Hematopoietic multipotent progenitor cell treated with erythropoietin and hydrocortisone succinate and interleukin-3 and kit ligand, for 17 days (in vitro differentiated cells): ENCODE results near the gene NOTCH1.

Source experiments
- DNase-seq: peaks from one replicate; pipeline ENCODE4 v3.0.0-alpha.2; 2015; ENCODE audit warnings: low spot score

The NOTCH1 gene

DNA sequence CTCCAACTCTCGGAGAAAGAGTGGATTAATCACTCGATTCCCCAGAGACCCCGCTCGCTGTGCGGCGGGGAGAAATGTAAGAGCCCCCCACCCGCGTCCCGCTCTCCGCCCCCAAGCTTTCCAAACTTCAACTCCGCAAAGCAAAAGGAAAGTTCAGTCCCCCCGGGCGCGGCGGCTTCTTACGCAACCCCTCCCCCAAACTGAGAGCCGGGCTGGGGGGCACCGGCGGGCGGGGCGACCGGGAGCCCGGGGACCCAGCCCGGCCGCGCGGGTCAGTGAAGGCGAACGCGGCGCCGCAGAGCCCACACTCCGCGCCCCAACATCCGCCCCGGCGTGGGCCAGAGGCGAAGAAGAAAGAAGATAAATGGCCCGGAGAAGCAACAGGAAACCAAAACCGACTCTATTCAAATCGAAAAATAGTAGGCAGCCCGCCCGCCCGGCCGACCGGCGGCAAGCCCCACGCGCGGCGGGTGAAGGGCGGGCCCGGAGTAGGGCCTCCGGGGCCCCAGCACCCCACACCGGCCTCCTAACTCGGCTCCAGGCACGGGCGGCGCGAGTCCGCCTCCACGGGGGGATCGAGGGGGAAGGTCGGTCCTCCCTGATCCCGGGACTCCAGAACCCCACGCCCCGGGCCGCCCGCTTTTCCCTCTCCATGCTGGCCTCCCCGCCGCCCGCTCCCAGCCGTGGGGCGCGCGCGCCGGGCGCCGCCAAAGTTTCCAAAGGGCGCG, 720 bp downstream of the NOTCH1 start:
- no peak for DNase-seq

DNA sequence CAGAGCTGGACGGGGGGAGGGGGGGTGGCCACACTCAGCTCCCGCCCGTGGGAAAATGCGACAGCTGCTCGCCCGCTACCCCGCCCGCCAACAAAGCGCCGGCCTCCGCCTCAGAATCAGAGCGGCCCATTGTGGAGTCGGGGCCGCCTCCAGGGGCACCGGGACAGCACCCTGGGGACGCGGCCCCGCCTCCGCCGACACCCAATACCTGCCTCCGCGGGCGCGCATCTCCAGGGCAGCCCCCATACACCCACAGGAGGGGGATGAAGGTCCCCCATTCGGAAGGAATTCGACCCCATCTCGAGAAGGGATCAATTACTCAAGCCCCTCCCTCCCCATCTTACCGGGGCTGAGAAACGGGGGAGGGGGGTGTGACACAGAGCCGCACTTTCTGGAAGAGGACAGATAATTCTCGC, 1.3 kb downstream of the NOTCH1 start:
- no peak for DNase-seq

DNA sequence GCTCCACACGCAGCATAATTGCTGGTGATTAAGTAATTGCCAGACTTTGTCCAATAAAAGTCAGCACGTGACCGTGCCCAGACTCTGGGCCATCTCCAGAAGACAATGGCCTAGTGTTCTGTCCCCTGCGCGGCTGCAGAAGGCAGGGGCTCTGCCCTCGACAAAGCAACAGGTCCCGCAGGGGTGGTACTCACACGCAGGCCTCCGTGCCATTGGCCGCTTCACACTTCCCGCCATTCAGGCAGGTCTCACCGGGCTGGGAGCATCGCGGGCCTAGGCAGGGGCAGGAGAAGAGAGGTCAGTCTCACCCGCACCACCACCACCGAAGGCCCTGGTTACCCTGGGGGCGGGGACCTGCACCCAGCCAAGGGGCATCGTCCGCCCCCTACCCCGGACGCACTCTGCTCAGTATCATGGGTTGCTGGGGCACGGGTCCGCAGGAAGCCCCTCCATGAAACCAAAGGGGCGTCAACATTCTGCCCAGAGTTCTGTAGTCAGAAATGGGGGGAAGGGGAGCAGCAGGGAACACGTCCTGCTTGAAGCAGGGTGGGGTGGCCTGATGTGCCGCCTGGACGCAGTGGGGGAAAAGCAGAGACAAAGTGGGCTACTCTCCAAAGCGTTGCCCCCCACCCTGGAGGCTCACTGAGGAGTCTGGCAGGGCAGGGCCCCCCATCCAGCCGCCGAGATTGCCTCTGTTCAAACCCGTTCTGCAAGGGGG, 1.9 kb downstream of the NOTCH1 start:
- DNase-seq: no peak

DNA sequence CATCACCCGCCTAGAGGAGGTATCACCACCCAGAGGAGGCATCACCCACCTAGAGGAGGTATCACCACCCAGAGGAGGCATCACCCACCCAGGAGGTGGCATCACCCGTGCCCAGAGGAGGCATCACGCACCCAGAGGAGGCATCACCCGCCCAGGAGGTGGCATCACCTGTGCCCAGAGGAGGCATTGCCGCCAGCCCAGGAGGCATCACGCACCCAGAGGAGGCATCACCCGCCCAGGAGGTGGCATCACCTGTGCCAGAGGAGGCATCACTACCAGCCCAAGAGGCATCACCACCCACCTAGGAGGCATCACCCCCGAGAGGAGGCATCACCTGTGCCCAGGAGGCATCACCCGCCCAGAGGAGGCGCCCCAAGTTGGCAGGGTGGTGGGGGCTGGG, 2.6 kb downstream of the NOTCH1 start:
- no peak for DNase-seq

DNA sequence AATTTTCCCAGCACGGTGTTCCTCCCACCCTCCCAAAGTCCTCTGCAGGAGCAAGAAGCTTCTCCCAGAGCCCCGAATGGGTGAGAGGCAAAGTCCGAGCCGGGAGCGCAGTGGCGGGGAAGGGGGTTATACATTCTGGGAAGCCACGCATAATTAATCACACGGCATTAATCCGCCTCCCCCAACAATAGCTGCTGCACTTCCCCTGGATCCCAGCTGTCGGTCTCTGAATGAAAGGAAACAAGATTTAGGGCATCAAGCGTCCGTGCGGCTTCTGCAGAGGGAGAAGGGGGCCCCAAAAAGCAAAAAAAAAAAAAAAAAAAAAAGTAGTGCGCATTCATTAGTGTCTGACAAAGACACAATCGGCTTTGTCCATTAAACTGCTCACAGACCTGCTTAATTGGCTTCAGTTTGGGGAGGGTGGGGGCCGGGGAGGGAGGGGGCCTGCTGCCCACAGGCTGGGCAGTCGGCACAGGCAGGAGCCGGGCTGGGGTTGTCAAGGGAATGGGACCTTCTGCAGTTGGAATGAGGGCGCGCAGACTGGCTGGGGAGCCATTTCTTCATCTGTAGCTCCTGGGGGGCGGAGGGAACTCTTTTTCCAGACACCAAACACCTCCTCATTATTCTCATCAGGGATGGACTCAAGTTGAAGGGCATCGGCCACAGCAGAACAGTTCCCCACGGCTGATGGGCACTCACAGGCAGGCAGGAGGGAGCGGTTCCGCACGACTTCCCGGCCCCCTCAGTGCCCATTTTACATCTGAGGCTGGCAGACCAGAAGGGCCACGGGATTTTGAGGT, 3.4 kb downstream of the NOTCH1 start:
- no peak for DNase-seq

DNA sequence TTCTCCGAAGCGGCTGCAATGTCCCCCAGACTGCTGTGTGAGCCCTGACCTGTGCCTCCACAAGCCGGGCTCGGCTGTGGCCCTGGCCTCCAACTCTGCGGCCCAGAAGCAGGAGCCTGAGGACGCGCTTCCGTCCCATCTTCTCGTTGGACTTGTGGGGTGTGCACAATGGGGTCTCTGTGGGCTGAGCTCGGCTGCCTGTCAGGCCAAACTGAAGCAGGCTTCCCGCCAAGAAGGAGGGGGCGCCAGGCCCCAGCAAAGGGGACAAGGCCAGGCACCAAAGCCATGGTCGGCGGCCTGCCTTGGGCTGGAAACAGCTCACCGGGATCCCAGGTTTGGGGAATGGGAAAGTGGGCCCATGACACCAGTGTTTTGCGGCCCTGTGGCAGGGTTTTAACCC, 4.1 kb downstream of the NOTCH1 start:
- no peak for DNase-seq

DNA sequence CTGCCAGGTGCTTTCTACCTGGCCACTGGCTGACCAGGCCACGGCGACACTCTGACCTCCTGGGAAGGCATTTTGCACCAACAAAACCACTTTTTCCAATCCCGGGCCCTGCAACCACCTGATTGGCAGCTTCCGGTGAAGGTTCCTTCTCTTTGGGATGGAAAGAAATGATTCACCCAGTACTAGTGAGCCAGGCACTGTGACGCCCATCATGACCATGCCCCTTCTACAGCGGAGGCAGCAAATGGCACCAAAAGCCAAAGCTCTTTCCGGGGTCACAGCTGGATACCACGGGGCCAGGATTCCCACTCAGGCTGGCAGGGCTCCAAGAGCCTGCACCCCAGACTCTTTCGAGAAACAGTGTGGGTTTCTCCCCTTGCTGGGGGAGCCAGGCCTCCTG, 4.7 kb downstream of the NOTCH1 start:
- no peak for DNase-seq

DNA sequence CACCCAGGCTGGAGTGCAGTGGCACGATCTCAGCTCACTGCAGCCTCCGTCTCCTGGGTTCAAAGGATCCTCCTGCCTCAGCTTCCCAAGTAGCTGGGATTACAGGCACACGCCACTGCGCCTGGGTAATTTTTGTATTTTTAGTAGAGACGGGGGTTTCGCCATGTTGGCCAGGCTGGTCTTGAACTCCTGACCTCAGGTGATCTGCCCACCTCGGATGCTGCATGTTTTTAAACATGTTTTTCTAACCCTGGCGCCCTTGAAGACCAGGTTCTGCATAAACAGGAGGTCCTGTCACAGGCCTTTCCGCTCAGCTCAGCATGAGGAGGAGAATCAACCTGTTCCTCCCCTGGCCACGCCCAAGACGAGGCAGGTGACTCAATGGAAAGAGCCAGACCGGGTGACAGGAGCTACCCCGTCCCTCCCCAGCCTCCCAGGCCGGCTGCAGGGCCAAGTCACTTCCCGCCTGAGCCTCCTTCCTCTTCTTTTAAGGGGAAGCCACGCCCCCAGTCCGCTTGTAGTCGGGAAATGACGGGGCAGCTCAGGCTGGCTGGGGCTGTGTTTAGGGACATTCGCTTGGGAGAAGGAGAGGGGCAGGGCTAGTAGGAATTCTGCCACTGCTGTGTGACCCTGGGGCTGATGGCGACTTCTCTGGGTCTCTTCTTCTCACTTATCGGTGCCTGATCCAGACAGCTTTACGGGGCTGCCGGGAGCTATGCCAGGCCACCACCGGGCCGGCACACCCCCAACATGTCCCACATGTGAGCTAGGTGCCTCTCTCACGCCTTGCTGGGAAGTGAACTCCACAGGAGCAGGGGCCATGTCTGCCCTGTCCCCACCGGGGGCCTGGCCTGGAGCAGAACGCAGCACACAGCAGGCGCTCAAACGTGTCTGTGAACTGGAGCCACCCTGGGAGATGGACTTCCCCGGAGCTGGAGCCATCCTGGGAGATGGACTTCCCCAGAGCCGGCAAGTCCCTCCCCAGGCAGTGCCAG, 6.1 kb downstream of the NOTCH1 start:
- DNase-seq: no peak

DNA sequence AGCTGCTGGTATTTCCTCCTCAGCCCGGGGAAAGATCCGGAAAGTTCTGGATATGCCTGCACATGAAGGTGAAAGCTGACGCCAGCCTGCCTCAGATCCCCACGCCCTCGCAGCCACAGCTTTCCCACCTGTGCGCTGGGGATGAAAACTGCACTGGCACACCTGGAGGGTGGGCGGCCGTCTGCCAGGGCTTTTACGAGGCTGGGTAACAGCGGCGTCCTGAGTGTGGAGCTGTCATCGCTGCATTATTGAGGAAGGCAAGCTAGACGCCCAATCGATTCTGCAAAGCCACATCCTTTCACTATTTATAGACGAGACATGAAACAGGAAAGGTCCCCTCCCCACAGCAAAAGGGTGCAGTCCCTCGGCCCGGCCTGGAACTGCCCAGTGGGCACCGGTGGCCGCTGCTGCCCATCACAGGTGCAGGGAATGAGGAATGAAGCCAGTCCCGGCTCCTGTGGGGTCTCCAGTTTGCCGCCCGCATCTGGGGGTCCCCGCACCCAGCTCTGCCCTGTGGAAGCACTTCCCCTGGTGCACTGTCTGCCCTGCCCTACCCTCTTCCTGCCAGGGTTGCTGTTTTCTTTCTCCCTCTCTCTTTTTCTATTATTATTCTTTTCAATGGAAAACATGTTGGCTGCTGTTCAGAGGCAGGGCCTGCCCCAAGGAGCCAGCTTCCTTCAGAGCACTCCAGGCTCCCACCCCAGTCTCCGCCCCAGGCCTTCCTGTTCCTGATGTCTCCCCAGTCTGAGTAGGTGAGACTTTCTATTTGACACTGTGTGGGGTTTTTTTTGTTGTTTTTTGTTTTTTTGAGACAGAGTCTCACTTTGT, 7.0 kb downstream of the NOTCH1 start:
- DNase-seq: no peak

DNA sequence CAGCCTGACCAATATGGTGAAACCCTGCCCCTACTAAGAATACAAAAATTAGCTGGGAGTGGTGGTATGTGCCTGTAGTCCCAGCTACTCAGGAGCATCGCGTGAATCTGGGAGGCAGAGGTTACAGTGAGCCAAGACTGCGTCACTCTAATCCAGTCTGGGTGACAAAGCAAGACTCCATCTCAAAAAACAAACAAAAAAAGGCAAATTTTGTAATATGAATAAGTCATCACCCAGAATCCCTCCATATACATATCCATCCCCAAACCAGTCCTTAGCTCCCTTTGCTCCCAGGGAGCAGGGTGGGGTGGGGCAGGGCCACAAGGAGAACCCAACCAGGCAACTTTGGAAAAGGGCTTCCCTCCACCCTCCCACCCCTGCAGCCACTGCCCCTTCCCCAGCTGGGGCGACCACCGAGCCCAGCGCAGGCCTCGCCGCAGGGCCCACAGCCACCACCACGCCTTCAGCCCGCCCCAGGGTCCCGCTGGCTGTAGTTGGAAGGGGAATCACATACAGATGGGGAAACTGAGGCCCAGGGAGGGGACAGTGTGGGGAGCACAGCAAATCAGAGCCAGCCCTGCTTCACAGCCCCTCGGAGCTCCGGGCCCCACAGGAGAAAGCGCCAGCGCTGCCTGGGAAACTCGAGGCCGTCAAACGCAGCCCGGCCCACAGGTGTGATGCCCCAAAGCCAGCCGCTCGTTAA, 7.8 kb downstream of the NOTCH1 start:
- no peak for DNase-seq

DNA sequence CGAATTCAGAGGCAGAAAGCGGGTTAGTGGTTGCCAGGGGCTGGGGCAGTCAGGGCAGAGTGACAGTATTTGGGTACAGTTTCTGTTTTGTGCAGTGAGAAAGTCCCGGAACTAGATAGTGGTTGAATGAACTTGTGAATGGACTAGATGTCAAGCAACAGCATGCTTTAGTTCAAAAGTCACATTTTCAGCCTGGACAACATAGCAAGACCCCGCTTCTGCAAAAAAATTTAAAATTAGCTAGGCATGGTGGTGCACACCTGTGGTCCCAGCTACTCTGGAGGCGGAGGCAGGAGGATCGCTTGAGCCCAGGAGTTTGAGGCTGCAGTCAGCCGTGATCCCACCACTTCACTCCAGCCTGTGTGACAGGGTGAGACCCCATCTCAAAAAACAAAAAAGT, 8.4 kb downstream of the NOTCH1 start:
- no peak for DNase-seq

DNA sequence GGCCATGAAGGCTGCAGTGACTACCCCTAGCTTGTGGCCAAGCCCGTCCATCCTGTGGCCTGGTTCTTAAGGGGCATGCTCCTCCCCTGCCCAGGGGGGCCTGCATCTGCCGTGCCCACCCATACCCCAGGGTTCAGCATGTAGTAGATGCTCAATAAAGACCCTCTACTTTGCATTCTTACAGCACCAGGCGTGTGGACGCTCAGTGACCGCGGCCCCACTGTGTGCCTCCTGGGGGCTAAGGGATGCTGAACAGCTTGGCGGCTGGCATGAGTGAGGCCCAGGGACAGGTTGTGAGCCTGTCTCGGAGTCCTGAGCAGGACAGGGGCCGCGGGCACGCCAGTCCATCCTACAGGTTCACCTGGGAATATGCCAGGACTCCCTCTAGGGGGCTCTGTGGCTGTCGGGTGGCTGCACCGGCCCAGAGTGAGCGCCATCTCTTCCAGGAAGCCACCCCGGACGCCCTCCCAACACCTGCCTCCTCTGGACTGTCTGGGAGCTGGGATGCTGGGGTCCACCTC, 9.1 kb downstream of the NOTCH1 start:
- no peak for DNase-seq

DNA sequence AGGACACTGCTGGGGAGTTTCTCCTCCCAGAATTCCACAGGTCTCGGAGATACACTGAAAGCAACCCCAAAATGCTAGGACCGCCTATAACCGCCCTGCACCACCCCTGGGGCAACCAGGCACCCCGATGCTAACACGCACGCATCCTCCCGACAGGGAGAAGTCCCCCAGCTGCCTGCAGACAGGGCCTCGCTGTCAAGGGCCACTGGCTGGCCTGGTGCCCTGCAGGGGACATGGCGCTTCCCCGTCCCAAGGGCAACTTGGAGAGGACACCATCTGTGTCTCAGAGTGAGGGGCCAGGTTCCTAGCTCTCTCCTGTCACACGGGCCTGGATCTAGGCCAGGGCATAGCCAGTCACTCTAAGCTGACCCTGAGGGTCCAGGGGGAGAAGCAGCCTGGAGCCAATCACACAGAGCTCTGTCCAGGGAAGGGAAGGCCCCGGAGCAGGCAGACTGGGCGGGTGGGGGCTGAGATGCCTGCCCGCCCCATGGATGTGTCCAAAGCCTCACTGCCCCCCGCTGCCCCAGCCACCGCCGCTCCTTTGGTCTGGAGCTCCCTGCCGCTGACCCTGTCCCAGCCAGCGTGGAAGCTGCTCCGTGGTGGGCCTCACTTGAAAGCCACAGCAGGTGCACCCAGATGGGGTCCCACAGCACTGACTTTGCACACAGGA, 9.7 kb downstream of the NOTCH1 start:
- no peak for DNase-seq

DNA sequence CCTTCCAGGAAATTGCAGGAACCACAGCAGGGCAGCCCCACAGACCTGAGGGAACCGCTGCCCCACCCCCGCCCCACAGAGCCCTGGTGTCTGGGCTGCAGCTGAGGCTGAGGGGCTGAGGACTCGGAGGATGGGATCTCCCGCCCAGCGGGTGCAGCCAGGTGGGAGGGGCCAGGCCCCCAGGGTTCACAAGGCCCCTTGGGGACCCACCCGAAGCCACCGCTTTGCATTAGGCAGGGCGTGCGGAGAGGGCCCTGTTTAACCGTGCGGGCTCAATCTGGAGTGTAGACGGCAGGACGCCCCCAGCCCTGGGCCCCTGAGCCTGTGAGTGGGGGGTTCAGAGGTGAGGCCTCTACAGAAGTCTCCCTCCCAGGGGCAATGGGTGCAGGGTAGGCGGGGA, 10.8 kb downstream of the NOTCH1 start:
- no peak for DNase-seq

DNA sequence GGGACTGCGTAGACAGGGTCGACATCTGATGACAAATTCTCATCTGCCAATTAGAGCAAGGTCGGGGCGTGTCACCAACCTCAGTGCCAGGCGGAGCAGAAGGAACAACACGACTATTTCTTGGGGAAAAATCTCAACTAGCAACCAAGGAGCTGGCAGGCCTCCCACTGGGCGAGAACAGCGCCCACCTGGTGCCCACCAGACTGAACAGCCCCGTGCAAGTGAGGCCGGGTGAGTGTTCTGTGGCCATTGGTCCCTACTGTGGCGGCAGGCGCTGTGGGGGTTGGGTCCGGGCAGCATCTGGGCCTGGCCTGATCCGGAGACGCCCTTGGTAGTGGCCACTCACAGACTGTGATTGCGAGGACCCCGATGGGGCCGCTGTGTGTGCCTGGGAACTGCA, 11.5 kb downstream of the NOTCH1 start:
- no peak for DNase-seq

DNA sequence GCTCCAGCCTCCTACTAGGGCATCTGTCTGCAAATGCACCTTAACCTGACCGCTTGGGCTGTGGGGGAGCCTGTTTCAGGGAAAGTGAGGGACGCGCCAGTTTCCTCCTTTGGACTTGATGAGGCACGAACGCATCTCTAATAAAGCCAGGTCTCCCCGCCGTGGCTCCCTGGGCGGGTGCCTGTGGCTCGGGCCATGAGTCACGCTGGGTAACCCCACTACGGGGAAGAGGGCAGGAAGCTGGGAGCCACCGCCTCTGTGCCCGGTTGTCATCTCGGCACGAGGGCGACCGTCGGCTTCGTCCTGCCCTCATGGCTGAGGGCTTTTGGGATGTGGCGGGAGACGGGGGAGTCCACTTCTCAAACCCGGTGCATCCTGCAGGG, 12.1 kb downstream of the NOTCH1 start:
- DNase-seq: no peak

DNA sequence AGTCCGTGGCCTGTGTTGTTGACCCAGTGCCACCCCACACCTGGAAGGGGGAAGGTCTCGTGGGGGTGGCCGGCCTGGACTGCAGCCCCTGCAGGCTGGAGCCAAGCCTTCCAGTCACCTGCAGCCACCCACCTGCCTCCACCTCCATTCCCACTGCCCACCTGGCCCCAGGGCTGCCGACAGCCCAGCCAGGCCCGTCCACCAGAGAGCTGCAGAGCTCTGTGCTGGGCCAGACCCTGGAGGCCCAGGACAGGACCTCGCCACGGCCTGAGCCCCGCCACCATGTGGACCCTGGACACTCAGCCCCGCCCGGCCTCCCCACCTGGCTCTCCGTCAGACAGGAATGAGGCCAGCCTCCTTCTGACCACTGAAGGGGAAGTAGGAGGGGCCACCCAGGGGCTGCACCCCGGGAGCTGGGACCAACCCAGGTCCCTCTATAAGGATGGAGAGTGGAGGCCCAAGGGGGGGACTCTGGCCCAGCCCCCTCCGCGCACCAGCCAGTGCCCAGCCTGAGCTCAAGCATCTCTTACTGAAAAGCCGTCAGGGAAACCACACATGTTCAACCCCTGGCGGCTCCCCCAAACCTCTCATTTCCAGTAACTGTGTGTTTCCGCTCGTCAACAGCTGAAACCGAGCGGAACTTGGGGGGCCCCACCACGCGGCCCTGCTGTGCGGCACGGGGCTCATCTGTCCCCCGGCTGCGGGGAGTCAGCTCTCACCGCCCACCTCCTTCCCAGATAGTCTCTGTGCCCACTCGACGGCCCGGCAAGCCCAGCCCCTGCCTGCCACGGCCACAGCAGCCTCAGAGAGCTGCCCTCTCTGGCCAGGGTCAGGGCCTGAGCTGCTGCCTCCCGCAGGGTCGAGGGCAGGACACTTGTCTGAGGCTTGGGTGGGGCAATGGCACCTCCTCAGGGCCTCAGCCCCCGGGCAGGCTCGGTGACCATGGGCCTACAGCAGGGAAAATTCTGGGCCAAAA, 12.8 kb downstream of the NOTCH1 start:
- DNase-seq: no peak
